Measurements from ENCODE around the gene ATF6.
"Not testable (repeated sequence)": the region's sequence is repeated elsewhere in the genome, so short reads cannot be mapped to it uniquely, and the experiment has no call there.

The ATF6 gene

GRCh38 chr1:161766102-161766981 is at the start of gene ATF6:
Gene ATF6 (plus strand): TSS chr1:161766320. CDS start chr1:161766361, 41 bp downstream.
- peak; percentile 86 for DNase-seq

GRCh38 chr1:161718559-161719324 is 47.4 kb upstream of the ATF6 start:
- no peak for DNase-seq

DNA sequence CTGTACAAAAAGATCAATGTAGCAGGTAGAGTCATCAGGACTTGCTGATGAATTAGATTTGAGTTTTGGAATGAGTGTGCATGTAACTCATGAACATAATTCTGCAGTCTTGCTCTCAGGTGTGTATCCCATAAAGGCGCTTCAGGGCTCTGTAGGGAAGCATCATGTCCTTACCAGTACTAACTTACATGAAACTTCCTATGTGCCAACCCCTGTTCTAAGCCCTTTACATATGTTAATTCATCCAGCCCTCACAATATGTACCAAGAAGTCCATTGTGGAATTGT is 46.9 kb upstream of the ATF6 start:
- DNase-seq = no peak

DNA sequence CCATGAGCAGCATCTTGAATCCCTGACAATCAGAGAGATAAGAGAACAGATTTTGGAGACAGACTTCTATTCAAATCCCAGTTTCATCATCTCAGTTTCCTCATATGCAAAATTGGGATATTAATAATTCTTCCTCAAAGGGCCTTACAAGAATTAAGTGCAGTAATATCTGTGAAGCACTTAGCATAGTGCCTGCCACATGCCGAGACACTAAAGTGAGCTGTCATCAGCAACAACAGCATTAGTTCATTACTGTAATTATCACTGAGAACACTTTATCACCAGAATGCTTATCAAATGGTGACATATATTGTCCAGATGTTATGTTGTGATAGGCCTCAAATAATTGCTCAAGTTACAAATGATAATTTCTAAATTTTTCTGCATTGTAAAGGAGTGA is 45.7 kb upstream of the ATF6 start:
- no peak for DNase-seq

DNA sequence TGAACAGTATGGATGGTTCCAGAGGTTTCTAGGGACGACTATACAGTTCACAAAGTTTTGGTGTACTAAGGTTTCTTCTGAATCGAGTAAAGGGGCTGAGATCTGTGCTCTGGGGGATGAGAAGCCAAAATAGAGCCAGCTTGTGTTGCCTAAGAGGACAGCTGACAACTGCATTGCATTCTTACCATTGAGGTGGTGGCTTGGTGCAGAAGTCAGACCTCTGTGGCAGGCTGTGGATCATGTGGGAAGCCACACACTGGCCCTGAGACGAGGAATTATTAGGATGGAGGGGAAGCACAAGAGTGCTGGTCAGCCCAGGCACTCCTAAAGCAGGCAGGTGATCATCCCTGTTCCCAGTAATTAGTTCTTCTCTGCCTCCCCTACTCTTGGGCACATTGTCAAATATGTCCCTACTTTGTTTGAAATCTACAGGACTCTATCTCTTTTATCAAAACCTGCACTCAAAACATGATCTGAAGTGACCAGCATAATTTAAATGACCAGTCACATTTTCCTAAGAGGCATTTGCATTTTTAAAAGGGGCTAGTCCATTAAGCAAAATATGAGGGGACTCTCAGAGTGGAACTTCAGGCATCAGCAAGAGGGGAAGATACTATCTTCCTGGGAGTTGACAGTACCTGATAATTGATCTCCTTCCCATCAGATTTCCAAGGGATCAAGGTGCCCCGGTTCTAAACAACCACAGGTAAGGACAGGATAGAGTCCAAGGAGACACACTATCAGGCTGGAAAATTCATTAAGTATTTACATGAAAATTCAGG is 45.0 kb upstream of the ATF6 start, which contains the start of gene FCRLB:
Gene FCRLB (plus strand): TSS at position 589 of the 782 bp plus-strand sequence. CDS start 1,129 bp downstream, outside the sequence.
- DNase-seq = no peak

DNA sequence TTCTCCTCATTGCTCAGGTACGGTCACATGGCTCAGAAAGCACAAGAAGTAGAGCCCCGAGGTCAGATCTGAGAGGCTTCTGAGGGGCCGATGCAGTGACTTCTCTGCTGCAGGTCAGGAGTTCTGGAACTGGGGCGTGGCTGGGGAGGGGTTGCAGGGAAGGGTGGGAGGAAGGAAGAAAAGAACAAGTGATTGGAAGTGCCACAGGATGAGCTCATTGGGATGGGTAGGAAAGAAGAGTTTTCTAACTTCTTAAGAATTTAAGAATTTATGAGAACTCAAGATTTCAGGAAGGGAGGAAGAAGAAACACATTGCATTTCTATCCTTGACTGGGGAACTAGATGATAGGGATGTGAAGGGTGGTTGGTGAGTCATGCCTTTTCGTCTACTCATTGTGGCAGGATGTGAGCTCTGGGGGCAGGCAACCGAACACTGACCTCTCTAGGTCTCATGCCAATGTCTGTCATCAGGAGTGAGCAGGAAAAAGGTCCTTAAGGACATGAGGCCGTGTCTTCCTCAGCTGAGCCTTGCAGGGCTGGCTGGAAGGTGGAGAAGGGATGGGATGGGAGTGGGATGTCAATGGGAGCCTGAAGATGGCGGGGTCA is 44.3 kb upstream of the ATF6 start:
- no peak for DNase-seq

GRCh38 chr1:161722406-161722805 is 43.7 kb upstream of the ATF6 start:
- DNase-seq = no peak

DNA sequence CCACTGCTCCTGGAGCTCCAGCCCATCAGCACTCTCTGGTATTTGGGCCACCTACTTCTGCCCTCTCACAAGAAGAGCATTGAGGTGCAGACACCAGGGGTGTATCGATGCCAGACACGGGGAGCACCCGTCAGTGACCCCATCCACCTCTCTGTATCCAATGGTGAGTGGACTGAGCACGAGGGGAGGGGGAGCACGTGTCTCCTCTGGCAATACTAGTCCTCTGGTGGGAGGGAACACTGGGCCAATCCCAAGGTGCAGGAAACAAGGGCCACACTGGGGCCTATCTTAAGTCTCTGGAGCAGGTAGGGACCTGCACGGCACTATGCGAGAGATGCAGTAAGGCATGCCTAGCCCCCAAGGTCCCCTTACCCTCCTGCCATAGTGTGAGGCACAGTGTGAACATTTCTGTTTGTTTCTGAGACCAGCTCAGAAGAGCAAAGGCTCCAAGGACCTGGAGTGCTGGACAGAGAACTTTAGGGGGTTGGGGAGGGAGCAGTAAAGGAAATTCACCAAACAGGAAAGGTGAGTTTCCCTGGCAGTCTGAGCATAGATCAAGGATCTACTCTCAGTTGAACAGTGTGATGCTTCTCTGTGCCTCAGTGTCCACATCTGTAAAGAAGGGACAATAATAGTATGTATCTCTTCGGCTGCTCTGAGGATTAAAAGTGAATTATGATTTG is 42.5 kb upstream of the ATF6 start:
- no peak for DNase-seq

DNA sequence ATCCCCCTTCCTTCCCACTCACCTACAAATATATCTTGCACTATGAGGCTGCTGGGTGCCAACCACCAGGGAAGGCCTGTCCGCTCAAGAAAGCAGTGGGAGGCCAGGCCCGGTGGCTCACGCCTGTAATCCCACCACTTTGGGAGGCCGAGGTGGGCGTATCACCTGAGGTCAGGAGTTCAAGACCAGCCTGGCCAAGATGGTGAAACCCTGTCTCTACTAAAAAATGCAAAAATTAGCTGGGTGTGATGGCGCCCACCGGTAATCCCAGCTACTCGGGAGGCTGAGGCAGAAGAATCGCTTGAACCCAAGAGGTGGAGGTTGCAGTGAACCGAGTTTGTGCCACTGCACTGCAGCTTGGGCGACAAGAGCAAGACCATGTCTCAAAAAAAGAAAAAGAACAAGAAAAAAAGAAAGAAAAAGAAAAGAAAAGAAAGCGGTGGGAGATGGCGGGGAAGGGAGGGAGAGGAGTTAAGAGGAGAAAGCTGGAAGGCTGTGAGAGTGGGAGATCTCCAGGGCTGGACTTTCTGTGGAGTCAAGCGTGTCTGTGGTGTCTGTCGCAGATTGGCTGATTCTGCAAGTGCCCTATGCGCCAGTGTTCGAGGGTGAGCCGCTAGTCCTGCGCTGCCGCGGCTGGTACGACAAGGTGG is 40.7 kb upstream of the ATF6 start:
- DNase-seq = not testable (repeated sequence)

GRCh38 chr1:161725908-161726472 is 40.1 kb upstream of the ATF6 start:
- peak; percentile 71 for DNase-seq

- peak; percentile 75 for DNase-seq
Observed at GRCh38 chr1:161726473-161727255, 39.5 kb upstream of the ATF6 start.

- peak; percentile 69 for DNase-seq
Observed at GRCh38 chr1:161727256-161727924, 38.7 kb upstream of the ATF6 start.

- DNase-seq = no peak
Observed at GRCh38 chr1:161728376-161729226, 37.5 kb upstream of the ATF6 start.

DNA sequence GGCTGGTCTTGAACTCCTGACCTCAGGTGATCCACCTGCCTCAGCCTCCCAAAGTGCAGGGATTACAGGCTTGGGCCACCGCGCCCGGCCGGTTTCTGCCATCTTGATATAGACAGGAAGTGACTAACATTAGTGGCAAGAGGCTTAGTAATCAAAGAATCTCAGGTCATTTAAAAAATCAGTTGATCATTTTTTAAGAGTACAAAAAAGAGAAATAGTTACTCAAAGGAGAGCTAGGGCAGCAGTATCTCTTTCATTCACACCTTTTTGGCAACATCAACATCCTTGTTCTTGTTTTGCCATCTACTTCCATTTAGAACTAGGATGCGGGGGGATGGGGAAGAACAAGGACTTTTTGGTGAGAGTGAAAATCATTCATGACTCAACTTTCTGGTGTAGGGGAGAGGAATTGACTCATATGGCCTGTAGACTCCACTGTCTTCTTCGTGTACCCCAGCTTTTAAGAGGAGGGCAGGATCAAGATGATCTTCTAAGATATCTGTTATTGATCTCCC is 36.0 kb upstream of the ATF6 start:
- no peak for DNase-seq

DNA sequence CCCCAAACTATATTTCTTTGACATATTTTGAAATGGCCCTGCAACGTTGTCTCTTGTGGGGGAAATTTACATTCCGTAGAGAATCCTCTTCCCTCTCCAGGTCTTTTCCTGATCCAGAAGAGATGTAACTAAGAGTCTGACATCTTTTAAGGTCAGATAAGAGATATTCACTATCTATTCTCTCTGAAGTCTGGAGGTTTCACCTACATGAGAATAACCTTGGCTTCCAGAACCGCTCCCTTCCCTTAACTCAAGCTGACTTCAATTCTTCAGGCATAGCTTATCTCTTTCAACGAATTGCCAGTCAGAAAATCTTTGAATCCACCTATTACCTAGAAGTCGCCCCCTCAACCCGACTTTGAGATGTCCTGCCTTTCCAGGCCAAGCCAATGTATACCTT is 34.9 kb upstream of the ATF6 start:
- DNase-seq = no peak

- no peak for DNase-seq
Observed at GRCh38 chr1:161731981-161732718, 34.0 kb upstream of the ATF6 start.

DNA sequence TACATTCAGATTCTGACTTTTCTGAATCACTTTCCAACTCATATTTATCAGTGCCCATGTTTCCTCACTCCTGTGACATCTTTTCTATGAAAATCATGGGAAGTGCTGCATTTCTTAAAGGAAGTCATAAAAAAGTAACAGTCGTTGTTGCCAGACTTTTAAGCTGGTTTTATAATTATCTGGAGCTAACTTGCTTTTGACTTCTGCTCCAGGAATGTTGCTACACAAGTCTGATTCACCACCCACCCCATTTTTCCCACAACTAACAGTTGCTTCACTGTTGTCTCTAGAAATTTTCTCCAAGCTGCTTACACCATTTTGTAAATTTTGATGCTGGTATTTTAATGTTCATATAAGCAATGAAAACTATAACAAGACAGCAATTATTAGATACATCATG is 32.6 kb upstream of the ATF6 start:
- DNase-seq = no peak

- no peak for DNase-seq
Observed at GRCh38 chr1:161735837-161736236, 30.3 kb upstream of the ATF6 start.

Data from activated CD8-positive, alpha-beta memory T cell treated with anti-CD3 and anti-CD28 coated beads, Interleukin-2, amount 50 U/mL, for 48 hours (primary cell).